SK-N-MC (cell line): ENCODE data around the gene ADCY2.

Experiments used
- EZH2 ChIP-seq: fragments of 200-600 bp; sonication (generic); IDR thresholded peaks from one replicate; pipeline ENCODE4 v1.6.1; 2017; ENCODE audit warnings: antibody characterized with exemption
- POLR2AphosphoS5 ChIP-seq: IDR thresholded peaks from 2 replicates; pipeline ENCODE4 v1.6.1; 2012; ENCODE audit warnings: mild to moderate bottlenecking, low read depth, low read length, borderline replicate concordance

DNA sequence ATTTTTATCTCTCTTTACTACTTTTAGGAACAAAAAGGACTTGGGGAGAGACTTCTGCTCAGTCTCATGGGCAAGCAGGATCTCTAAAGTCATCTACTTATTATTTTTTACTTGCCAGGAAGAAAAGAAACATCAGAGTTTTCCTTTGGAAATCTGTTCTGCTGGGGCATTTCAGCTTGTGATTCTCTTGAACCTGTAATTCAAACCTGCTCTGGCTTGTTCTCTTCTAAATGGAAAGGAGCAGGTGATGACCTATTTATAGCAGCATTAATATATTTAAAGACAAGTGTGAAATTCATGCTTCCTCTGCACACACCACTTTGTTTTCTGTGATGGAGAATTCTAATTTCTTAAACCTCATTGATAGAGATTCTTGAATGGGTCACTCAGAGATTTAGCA lies 2.0 kb downstream of the ADCY2 start:
- TF ChIP-seq EZH2 (no peak), POLR2AphosphoS5 (no peak)
